ENCODE measurements around the gene WDR33.

The WDR33 gene

DNA sequence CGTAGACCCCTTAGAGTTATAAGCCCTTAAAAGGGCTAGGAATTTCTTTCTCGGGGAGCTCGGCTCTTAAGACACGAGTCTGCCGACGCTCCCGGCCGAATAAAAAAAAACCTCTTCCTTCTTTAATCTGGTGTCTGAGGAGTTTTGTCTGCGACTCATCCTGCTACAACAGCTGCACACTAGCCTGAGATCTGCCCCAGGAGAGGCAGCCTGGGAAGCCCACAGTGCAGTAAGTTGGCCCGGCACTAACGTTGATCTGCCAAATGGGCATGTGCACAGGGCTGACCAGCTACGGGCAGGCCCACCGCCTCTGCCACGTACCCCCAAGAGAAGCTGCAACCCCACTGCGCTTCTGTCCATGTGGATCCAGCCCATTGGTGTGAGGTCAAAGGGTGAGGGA is 127.2 kb downstream of the WDR33 start:
- no peak for TF ChIP-seq GATA2 (IDR thresholded peaks at IDR 0.05; ENCODE audit: low read depth, low read length)
- no peak for TF ChIP-seq GATA3 (IDR thresholded peaks at IDR 0.05; ENCODE audit: low read depth, low read length)

DNA sequence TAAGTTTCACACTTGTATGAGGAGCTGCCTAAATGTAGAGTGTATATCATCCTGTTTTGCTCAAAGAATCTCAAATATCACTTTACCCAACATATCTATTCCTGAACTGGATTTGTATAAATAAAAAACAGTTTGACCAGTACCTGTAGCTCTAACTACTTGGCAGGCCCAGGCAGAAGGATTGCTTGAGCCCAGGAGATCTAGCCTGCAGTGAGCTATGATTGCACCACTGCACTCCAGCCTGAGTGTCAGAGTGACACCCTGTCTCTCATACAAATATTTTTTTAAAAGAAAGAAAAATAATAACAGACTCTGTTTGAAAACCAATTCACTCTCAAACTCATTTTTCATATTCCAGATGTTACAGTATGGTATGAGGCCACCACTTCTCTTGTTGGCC is 127.9 kb downstream of the WDR33 start:
- TF ChIP-seq GATA2 (IDR thresholded peaks at IDR 0.05; ENCODE audit: low read depth, low read length) (no peak), GATA3 (IDR thresholded peaks at IDR 0.05; ENCODE audit: low read depth, low read length) (no peak)

DNA sequence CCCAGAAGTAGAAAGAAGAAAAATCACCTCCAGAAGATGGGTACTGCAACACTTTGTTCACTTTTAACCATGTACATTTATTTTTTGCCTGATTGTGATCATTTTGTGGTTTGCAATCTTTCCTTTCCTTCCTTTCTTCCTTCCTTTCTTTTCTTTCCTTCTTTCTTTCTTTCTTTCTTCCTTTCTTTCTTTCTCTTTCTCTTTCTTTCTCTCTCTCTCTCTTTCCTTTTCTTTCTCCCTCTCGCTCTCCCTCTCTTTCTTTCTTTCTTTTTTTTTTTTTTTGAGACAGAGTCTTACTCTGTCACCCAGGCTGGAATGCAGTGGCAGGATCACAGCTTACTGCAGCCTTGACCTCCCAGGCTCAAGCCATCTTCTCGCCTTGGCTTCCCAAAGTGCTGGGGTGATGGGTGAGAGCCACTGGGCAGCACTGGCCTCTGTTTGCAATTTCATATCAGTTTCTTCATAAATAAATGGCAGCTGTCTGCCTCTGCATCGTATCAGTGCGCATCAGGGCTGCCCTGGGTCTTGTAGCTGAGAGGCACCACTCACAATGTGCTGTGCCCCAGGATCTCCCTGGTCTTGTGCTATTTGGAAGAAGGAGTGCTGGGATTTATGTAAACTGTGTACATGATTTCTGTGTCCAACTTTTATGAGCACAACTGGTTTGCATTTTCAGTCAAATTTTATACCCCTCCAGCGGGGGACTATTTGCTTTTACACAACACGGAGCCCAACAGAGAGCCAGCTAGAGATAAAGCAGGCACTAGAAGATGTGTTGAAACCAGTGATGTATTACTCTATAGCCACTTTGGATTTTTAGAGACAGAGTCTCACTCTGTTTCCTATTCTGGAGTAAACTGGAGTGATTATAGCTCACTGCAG is 128.8 kb downstream of the WDR33 start:
- peak; percentile 12; the same call in 1 of the 2 replicates for TF ChIP-seq GATA2 (IDR thresholded peaks at IDR 0.05; ENCODE audit: low read depth, low read length)
- no peak for TF ChIP-seq GATA3 (IDR thresholded peaks at IDR 0.05; ENCODE audit: low read depth, low read length)

DNA sequence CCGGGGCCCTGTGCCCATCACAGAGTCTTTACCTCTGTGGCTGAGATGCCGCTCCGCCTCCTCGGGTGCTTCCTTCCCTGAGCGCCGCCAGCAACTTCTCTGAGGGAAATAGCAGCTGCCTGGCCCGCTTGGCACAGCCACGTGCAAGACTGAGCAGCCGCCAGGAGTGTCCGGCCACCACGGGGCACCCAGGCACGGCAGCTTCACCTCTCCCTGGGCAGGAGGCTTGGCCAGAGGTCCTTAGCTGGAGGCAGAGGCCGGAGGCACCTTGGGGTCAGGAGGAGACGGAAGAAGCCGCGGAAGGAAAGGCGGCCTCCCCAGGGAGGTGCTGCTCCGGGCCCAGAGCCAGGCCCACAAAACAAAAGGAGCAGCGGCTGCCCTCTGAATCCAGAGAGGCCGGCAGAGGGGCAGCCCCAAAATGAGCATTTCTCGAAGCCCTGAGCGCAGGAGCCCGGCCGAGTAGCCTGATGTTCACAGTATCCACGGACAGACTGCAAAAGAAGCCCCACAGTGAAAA is 129.6 kb downstream of the WDR33 start:
- TF ChIP-seq GATA3 (IDR thresholded peaks at IDR 0.05; ENCODE audit: low read depth, low read length) = no peak
- TF ChIP-seq GATA2 (IDR thresholded peaks at IDR 0.05; ENCODE audit: low read depth, low read length) = no peak

DNA sequence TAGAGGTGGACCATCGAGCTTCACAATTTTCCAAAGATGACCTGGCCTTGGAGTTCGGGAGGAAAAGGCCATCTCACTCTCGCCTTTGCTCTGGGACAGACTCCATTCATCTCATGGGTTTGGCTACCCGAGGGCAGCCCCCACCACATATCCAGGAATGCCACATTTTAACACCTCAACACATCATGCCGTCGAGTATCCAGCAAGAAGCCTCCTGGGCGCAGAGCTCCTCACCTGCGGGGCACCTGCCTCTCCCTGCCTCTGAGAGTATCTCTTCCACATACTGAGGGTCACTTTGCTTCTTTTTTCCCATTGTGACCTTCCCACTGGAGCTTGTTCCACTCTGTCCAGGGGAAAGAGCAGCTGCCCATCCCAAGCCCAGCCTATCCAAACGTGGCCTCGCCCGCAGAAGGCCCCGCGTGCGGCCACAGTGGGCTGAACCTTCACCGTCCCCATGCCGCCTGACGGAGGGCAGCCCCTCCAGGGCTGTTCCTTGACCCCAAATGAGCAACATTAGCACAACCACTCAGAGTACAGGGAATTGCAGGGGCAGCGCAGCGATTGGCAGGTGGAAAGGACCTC is 130.2 kb downstream of the WDR33 start:
- TF ChIP-seq GATA2 (IDR thresholded peaks at IDR 0.05; ENCODE audit: low read depth, low read length) (no peak), GATA3 (IDR thresholded peaks at IDR 0.05; ENCODE audit: low read depth, low read length) (no peak)

DNA sequence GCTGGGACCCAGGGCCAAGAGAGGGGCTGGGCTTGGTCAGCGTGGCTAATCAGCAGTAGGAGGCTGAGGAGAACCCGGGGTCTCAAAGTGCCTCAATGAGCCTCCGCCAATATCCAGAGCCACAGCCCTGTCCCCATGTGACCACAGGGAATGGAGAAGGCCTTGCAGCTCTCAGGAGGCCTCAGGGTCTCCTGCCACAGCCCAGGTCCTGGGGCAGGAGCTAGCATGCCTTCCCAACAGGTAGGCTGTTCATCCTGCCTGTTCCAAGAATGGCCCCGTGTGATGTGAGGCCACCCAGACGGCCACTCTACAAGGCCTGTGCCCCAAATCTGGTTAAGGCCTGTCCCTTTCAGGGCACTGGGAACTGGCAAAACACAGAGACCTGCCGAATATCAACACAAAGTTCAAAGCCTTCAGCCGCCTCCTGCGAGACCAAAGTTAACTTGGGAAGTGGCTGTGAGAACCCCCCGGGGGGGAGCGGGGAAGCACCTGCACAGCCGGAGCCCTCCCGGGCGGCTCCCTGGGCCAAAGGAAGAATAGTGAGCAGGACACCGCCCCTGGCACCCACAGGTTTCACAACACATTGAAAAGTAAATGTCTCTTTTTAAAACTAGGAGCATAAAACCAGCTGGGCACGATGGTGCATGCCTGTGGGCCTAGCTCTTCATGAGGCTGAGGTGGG is 131.2 kb downstream of the WDR33 start:
- TF ChIP-seq GATA3 (IDR thresholded peaks at IDR 0.05; ENCODE audit: low read depth, low read length) = no peak
- no peak for TF ChIP-seq GATA2 (IDR thresholded peaks at IDR 0.05; ENCODE audit: low read depth, low read length)

DNA sequence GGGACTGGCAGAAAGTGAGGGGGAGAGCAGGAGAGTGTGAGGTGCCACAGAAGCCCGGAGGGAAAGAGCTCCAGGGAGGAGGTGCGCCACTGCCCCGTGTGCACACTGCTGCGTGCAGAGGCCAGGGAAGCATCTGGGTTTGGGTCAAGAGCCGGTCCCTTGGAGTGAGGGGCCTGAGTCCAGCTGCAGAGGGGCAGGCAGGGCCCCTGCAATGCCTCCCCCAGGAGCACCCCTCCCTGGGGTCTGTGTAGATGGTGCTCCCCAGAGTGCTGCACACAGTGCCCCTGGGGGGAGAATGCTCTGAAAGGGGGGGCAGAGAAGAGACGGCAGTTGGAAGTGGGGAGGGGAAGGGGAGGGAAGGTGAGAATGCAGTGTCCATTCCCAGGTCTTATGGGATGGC is 132.0 kb downstream of the WDR33 start:
- TF ChIP-seq GATA3 (IDR thresholded peaks at IDR 0.05; ENCODE audit: low read depth, low read length) (no peak), GATA2 (IDR thresholded peaks at IDR 0.05; ENCODE audit: low read depth, low read length) (no peak)

DNA sequence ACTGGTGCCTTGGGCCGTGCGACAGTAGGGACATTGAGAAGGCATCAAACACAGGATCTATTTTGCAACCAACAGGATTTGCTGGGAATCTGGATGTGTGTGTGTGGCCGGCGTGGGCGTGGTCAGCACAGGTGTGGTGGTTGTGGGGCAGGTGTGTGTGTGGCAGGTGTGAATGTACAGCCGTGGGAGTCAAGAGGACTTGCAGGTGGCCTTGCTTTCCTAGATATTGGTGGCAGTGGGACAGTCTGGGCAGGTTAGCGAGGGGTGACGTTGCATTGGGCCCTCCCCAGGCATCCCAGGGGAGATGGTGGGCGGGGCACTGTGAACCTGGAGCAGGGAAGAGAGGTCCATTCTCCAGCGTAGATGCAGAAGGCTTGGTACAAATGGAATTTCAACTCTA is 132.4 kb downstream of the WDR33 start:
- TF ChIP-seq GATA3 (IDR thresholded peaks at IDR 0.05; ENCODE audit: low read depth, low read length) (no peak), GATA2 (IDR thresholded peaks at IDR 0.05; ENCODE audit: low read depth, low read length) (no peak)

DNA sequence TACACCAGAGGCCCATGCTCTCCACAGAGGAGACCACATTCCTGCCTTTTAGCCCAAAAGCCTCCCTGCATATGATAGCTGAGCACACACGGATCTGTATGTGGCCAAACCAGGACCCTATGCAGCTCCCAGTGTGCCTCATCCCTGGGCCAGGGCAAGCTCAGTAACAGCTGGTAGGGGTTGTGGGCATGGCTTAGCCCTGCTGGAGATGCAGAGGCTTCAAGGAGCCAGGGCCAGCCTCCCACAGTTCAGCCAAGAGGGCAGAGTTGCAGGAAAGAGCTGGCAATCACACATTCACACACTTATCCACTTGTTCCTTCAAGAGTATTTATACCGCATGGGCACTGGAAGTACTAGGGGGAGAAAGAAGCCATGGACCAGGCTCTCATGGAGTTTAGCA is 134.1 kb downstream of the WDR33 start:
- TF ChIP-seq GATA3 (IDR thresholded peaks at IDR 0.05; ENCODE audit: low read depth, low read length) (no peak), GATA2 (IDR thresholded peaks at IDR 0.05; ENCODE audit: low read depth, low read length) (no peak)

DNA sequence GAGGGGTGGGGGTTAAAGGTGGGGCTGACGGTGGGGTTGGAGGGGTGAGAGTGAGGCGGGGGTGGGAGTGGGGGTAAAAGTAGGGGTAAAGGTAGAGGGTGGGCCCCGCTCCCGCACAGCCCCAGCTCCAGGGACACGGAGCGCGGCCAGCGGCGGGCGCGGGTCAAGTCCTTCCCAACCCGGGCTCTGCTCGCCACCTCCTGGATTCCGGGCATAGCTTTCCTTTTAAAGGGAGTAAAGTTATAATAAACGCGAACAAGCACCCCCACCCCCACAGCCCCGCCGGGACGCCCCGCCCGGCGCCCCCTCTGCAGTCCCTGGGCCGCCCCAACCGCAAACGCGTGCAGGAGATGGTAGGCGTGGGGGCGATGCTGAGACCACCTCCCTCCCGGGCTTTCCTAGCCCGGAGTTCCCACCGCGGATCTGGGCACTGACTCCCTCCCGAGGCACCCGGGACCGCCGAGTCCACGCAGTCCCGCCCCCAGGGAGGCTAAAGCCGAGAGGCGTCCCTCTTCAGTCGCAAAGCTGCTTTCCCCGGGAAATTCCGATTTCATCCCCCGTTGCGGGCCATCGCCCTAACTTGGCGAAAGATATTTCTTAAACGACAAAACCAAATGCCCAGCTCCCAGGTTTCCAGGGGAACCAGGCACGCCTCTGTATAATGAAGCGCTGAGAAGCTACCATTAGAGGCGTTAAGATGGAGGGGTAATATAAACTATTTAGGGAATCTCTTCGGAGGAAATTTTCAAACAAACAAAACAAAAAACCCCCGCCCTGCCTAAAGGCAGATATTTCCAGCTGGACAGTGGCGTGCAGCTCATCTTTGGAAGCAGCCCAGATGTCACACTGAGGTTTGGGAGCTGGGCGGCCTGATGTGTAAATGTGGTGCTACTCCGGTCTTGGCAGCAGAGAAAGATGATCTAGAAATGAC is 135.4 kb downstream of the WDR33 start, which contains the start of gene LIMS2:
TSS of gene LIMS2 (minus strand) at position 200 of the 931 bp plus-strand sequence. CDS start 506 bp downstream, outside the sequence.
- TF ChIP-seq GATA3 (IDR thresholded peaks at IDR 0.05; ENCODE audit: low read depth, low read length) (no peak), GATA2 (IDR thresholded peaks at IDR 0.05; ENCODE audit: low read depth, low read length) (no peak)

DNA sequence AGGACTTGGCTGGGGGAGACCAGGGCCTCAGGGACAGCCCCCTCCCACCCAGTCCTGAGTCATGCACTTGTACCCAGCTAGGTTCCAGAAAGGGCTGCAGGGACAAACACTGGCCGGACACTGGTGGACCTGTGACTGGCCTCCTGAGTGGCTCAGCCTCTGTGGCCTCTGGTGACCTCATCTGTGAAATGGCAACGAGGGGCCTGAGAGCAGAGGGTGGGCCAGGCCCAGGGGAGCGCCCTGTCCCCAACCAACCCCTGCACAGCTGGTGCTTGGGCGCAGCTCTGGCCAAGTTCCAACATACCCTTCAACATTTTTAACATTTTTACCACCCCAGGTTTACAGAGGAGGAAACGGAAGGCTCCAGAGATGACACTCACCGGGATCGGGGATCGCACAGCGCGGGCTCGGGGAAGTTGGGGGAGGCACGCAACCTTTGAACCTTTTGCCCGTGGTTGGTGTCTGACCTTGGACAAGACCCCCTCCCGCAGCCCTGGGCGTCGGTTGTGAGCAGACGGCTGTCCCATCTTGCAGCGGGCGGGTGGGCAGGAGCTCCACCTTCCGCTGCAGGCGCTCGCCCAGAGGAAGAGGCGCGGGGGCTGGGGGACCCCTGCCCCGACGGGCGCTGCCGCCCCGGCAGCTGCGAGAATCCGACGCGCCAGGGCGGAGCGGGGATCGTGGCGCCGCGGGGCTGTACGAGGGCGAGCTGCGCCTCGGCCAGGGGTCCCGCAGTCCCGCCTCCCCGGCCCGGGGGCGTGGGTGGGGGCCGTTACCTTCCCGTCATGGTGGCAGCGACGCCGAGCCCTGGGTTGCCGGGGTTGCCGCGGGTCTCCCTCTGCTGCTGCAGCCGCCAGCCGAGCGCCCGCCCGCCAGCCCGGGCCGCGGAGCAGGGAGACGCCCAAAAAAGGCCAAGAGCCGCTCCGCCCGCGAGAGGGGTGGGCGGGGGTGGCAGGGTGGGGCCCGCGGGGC is 136.4 kb downstream of the WDR33 start:
- no peak for TF ChIP-seq GATA2 (IDR thresholded peaks at IDR 0.05; ENCODE audit: low read depth, low read length)
- TF ChIP-seq GATA3 (IDR thresholded peaks at IDR 0.05; ENCODE audit: low read depth, low read length) = no peak

Data from SH-SY5Y (cell line).